Measurements from ENCODE around the gene HHATL. TPM values are rescaled to one million over a fixed set of nuclear protein-coding genes. Genes with fewer than 3 reads are reported as not detected.

HHATL gene
- polyA plus RNA-seq, 3 donors = 0.15 to 2.0 (median 1.6) TPM

DNA sequence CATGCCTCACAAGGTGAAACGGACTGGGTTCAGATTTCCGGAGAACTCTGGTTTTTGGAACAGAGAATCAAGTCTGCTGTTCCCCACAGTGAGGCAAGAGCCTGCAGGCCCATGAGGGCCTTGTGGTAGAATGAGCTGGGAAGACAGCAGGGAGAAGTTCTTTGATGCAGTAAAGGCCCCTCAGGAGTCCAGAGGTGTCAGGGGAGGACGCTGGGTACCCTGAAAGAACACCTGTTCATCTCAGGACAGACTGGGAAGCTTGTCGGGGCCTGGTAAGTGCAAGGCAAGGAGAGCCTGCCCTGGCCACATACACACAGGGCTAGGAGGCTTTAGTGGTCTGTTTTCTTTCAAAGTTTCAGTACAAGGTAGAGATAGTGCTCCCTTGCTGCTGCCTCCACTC lies 52.8 kb downstream of the HHATL start:
- no peak overlapping the region for H3K27ac ChIP-seq (ENCODE audit: low read depth, low read length)
- 67 to 84% (median 74%) methylated on average over 4 of the region's 4 CpGs for WGBS, 3 donors

- WGBS, 3 donors = 83 to 89% (median 86%) methylated on average over 2 of the region's 2 CpGs
Measured at GRCh38 chr3:42649006-42649405, 53.6 kb downstream of the HHATL start.

DNA sequence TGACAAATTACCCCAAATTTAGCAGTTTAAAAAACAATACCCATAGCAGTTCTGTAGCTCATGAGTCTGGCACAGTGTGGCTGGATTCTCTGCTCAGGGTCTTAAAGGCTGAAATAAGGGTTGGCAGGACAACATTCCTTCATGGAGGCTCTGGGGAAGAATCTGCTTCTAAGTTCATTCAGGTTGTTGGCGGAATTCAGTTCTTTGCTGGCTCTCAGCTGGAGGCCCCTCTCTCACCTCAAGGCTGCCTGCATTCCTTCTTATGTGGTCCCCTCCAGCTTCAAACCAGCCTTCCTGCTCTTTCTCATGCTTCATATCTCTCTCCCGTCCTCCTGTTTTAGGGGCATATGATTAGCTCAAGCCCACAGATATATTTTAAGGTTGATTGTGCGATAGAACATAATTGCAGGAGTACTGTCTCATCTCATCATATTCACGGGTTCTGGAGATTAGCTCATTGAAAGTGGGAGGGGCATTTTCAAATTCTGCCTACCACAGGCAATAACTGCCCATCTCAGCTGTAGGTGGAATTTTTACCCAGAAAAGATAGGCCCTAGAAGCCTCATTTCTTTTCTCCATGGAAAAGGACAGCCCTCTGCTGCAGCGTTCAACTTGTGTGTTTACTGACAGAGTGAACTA lies 54.7 kb downstream of the HHATL start:
- 77 to 81% (median 80%) methylated on average over 5 of the region's 5 CpGs for WGBS, 3 donors
- no peak overlapping the region for H3K27ac ChIP-seq (ENCODE audit: low read depth, low read length)

More at GRCh38 chr3:42649006-42649405, 53.6 kb downstream of the HHATL start:
- H3K27ac ChIP-seq (ENCODE audit: low read depth, low read length) = no peak overlapping the region

Other genes with a start within 250 kb of the HHATL start
- 10 to 100 TPM in 1 of 3 donors, 1 to 10 TPM in 2; 1.6 to 12.6 (median 6.9) TPM for gene VIPR1, start 200.2 kb downstream of the HHATL start, polyA plus RNA-seq
- gene SEC22C, start 120.8 kb downstream of the HHATL start, polyA plus RNA-seq = 10 to 100 TPM; 26.0 to 45.0 (median 28.4) TPM
- 10 to 100 TPM; 16.3 to 36.0 (median 20.6) TPM for gene SS18L2, start 111.9 kb downstream of the HHATL start, polyA plus RNA-seq
- 10 to 100 TPM; 15.3 to 27.9 (median 20.2) TPM for gene NKTR, start 102.1 kb downstream of the HHATL start, polyA plus RNA-seq
- 10 to 100 TPM; 10.5 to 82.4 (median 28.1) TPM for gene ZBTB47, start 49.1 kb downstream of the HHATL start, polyA plus RNA-seq
- under 1 TPM in 2 of 3 donors, not detected in 1; 0.03 to 0.41 TPM for gene KLHL40, start 17.3 kb downstream of the HHATL start, polyA plus RNA-seq
- under 1 TPM; 0.44 to 0.85 (median 0.56) TPM for gene CCDC13, start 70.5 kb upstream of the HHATL start, polyA plus RNA-seq
- gene HIGD1A, start 101.7 kb upstream of the HHATL start, polyA plus RNA-seq = 100 to 1,000 TPM in 2 of 3 donors, 10 to 100 TPM in 1; 44.3 to 246 (median 131) TPM
- gene ACKR2, start 106.6 kb upstream of the HHATL start, polyA plus RNA-seq = 1 to 10 TPM in 2 of 3 donors, under 1 TPM in 1; 0.31 to 2.6 (median 1.7) TPM
- gene CYP8B1, start 173.1 kb upstream of the HHATL start, polyA plus RNA-seq = under 1 TPM in 1 of 3 donors, not detected in 2; 0.01 TPM
- 1 to 10 TPM; 2.7 to 3.3 (median 2.8) TPM for gene ZNF662, start 203.3 kb upstream of the HHATL start, polyA plus RNA-seq